Stomach (tissue), 4 donors: Measurements from ENCODE around the gene ACYP2.
"Not testable (repeated sequence)": the region's sequence is repeated elsewhere in the genome, so short reads cannot be mapped to it uniquely, and the experiment has no call there.

Source experiments
- CTCF ChIP-seq, 7 experiments: fragments of 450-650 bp in 4 of 7; fragments of 200-600 bp in 3 of 7; sonication (generic) in 3 of 7; IDR thresholded peaks; one replicate each; pipeline ENCODE4 v1.5.1; 2016 to 2019; ENCODE audit warnings: antibody characterized with exemption in 7 of 7, control low read depth in 2 of 7, mild to moderate bottlenecking in 1 of 7
- POLR2A ChIP-seq, 4 donors: fragments of 450-650 bp; IDR thresholded peaks; one replicate each; pipeline ENCODE4 v1.6.1; 2016; ENCODE audit warnings: antibody characterized with exemption in 4 of 4, control low read depth in 2 of 4, mild to moderate bottlenecking in 1 of 4, moderate library complexity in 1 of 4
- POLR2AphosphoS5 ChIP-seq, 3 donors: sonication (generic); formaldehyde crosslinking; IDR thresholded peaks; one replicate each; pipeline ENCODE4 v1.6.1; 2016; ENCODE audit warnings: antibody characterized with exemption in 3 of 3

GRCh38 chr2:54072483-54072882, 42.9 kb upstream of the ACYP2 start:
- not testable (repeated sequence) for TF ChIP-seq CTCF, POLR2AphosphoS5, POLR2A (IDR thresholded peaks at IDR 0.05)
